Esophagus mucosa (tissue), 1 donor: Measurements from ENCODE around the gene ZNF710. TPM values are rescaled to one million over a fixed set of nuclear protein-coding genes. Genes with fewer than 3 reads are reported as not detected.
"Not testable (repeated sequence)": the region's sequence is repeated elsewhere in the genome, so short reads cannot be mapped to it uniquely, and the experiment has no call there.

Experiments
- ATAC-seq: fragments of 200-7000 bp; cut with Tn5 transposase; one replicate; pipeline ENCODE4 v1.9.1; 2020
- total RNA-seq: library from RNA; stranded (reverse); gene quantifications from one replicate; pipeline ENCODE4 v1.2.4, GENCODE V29; 2023
- donor health status: DM: yes; HTN: yes; CAD: no.

The ZNF710 gene
- total RNA-seq, 1 donor from 2014 or later, result 27.9 TPM

- ATAC-seq, result peak; percentile 90
Observed at GRCh38 chr15:90062462-90062932, 61.4 kb downstream of the ZNF710 start.

- ATAC-seq, result no peak
Observed at GRCh38 chr15:90062973-90063769, 62.0 kb downstream of the ZNF710 start.

GRCh38 chr15:90063770-90064247 is 62.7 kb downstream of the ZNF710 start:
- no peak for ATAC-seq

DNA sequence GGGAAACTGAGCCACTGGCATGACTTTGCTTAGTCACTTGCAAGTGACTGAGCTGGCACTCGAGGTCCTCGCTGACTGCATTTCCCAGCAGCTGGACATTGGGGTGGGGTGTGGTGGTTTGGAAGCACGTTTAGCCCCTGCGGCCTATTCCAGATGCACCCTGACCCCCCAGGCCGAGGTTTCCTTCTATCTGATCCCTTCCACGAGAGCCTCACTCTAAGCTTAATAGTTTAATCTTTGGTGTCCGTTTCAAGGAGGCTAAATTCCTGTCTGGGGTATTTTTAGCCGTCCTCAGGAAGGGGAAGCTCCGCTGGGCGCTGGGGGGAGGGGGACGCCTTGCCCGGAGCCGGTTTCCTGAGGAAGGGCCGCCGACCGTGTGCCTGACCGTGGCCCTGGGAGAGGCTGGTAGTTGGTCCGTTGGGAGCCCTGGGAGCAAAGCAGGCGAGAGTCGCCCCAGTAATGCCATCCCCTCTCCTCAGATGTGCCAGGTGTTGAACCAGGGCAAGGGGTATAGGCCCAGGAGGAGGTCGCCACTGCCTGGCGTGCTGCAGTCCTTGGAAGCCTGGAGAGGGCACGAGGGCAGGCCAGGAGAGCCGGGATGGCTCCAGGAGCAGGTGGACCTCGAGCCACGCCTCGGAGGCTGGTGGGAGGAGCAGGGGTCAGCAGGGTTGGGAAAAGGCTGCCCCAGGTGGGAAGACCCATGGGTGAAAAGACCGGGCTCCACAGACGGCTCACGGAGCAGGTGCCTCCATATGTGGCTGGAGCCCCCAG is 64.0 kb downstream of the ZNF710 start:
- no peak for ATAC-seq

DNA sequence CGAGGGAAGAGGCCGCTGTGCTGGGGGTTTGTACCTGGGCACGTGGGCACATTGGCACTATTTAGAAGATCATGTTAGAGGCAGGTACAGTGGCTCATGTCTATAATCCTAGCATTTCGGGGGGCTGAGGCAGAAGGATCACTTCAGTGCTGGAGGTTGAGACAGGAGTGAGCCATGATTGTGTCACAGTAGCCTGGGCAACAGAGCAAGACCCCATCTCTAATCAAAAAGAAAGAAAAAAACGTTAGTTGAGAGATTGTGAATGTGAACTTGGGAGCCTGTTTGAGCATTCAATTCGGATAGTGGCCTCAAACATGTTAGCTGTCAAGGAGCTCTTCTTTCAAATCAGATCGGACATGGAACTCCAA is 64.5 kb downstream of the ZNF710 start:
- no peak for ATAC-seq

GRCh38 chr15:90067181-90067952 is 66.2 kb downstream of the ZNF710 start:
- ATAC-seq, result peak; percentile 2

- ATAC-seq, result no peak
Observed at GRCh38 chr15:90067953-90068606, 67.0 kb downstream of the ZNF710 start.

GRCh38 chr15:90070623-90071022 is 69.5 kb downstream of the ZNF710 start:
- ATAC-seq, result not testable (repeated sequence)

- ATAC-seq, result peak; percentile 39
Observed at GRCh38 chr15:90071220-90071807, 70.2 kb downstream of the ZNF710 start.

GRCh38 chr15:90072978-90073640 is 72.0 kb downstream of the ZNF710 start:
- no peak for ATAC-seq

DNA sequence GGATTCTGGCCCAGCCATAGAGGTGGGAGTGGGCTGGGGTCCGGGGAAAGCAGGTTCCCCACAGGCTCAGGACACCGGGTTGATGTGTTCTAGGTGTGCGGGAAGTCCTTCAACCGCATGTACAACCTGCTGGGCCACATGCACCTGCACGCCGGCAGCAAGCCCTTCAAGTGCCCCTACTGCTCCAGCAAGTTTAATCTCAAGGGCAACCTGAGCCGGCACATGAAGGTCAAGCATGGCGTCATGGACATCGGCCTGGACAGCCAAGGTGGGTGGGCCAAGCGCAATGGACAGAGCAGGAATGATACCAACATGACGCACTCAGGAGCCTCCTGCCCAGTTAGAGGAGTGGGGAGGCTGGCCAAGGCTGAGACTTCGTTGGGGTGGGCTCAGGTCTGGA is 72.9 kb downstream of the ZNF710 start:
- no peak for ATAC-seq

DNA sequence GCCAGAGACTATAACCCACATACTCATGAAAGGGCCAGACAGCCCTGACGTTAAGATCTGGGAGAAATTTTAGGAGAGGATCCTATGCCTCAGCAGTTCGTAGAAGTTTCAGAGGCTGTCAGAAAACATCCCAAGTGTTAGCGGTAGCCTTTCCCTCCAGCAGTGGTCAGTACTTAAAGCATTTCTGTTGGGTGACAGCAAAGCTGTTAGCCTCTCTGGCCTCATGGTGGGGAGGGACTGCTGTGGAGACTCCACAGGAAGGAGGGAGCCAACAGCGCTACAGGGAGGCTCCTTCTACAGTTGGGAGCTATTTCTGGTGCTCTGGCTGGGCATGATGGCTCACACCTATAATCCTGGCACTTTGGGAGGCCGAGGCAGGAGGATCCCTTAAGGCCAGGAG is 73.8 kb downstream of the ZNF710 start:
- no peak for ATAC-seq

DNA sequence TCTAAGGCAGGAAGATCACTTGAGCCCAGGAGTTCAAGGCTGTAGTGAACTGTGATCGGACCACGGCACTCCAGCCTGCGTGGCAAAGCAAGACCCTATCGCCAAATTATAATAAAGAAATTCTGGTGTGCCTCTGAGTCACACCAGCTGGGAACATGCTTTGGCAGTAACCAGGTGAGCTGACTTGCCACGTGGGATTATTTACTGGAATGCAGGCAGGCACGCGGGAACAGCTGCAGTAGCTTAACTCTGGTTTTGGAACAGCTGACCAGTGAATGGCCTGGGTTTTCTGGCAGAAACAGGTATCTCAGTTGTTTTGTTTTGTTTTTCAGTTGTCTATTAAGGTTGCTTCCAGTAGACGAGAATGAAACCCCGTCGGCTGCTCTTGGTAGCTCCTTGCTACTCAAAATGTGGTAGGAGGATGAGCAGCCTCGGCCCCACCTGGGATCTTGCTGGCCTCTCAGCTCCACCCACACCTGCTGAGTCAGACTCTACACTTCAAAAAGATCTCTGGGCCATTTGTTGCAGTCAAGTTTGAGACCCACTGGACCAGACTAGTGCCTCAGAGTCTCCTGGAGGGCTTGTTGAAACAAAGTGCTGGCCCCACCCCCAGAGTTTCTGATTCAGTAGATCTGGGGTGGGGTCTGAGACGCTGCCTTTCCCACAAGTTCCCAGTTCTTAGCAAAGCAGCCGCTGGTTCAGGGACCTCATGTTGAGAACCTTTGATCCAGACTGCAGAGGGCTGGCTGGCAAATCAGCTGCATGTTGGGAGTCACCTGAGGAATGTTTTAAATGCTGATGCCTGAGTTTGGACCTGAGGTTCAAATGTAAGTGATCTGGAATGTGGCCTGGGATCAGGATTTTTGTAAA is 74.5 kb downstream of the ZNF710 start:
- peak; percentile 89 for ATAC-seq

- no peak for ATAC-seq
Observed at GRCh38 chr15:90076716-90077115, 75.6 kb downstream of the ZNF710 start.

DNA sequence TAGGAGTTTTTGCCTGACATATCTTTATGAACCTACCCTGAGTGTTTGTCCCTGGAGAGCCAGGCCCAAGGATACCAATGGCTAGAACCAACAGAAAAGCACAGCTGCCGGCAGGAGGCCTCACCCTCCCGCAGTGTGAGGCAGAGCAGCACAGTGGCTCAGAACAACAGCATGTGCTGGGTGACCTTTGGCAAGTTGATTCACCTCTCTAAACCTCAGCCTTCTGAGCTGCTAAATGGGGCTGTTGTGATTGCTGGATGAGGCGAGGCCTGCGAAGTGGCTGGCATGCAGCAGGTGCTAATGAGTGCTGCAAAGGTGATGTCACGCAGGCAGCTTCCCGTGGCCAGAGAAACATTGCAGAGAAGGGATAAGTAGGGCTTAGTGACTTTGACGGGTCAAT is 77.8 kb downstream of the ZNF710 start:
- no peak for ATAC-seq

DNA sequence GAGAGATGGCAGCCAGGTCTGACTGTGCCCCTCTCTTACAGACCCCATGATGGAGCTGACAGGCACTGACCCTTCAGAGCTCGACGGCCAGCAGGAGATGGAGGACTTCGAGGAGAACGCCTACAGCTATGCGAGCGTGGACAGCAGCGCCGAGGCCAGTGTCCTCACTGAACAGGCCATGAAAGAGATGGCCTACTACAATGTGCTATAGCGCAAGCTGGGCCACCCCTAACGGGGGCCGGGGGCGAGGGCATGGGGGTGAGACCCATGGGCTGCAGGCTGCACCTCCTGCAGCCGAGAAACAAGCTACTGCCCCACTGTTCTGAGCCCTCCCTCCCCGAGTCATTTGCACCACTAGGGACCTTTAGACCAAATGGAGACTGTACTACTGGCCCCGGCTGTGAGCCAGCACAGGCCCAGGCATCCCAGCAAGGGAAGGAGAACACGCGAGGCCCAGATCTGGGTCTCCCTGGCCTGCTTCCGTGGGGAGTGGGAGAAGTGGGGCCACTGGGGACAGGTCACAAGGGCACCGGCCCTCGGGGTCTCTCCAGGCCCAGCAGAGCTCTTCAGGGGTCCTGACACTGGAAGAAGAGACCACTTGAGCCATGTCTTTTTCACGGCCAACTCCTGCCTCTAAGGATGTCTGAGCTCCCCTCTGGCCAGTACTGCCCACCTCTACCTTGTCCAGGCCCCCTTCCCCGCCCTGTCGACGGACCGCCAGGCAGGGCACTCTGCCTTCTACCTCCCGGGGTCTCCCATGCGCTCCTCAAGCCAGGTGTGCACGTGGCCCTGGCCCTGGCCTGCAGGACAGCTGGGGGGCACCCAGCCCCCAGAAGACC is 78.7 kb downstream of the ZNF710 start:
- ATAC-seq, result no peak

DNA sequence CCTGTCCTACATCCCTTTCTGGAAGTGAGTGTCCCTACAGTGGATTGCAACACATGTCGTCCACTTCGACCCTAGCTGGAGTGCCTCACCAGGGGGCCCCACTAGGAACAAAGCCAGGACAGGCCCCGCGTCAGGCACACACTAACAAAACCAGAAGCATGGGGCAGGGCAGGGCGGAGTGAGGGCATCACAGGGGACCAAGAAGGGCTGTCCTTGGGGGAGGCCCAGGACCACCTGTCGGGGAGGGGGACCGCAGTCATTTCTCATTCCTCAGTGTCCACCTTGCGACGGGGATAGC is 79.3 kb downstream of the ZNF710 start:
- no peak for ATAC-seq

DNA sequence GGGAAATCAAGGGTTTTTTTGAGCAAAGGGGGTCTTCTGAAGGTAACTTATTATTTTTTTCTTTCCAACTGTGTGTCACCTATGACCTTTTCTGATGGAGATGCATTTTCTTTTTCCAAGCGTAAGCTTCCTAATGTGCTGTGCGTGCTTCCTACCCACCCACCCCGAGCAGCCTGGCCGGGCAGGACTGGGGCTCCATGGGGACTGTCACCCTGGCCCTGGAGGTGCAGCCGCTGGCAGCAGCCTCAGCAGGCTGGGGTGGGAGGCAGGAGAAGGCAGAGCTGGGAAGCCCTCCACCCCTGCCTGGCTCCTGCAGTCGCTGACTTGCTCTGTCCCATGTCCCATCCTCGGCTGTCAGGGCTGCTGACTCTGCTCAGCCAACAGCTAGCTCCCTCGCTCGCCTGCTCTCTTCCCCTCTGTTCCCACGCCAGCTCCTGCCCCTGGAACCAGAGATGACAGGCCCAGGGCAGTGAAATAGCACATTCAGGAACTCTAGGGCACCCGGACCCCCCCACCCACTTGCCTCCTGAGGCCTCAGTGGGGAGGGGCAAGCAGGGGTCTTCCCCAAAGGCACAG is 79.8 kb downstream of the ZNF710 start:
- ATAC-seq, result no peak

- no peak for ATAC-seq
Observed at GRCh38 chr15:90082140-90082715, 81.1 kb downstream of the ZNF710 start.
